ENCODE results near the gene RP2. TPM values are rescaled to one million over a fixed set of nuclear protein-coding genes. Genes with fewer than 3 reads are reported as not detected.

Gene RP2
- total and polyA plus RNA-seq, 11 donors = 1.8 to 9.0 (median 3.6) TPM

- peaks cover 0 to 17% (median 0%) of the 10 kb centered on the region in 12 donors for H3K9me3 ChIP-seq
- intact Hi-C loops (cut with DNase I) = loop anchor here in 1 of 10 donors (5.0 kb wide), 1 partner anchor 46 kb away; no protein-coding TSS in a partner anchor
- H3K27ac ChIP-seq = no peak overlapping the region
- DNase-seq (no peak), ATAC-seq (no peak)
- H3K36me3 ChIP-seq = no peaks in the 10 kb centered on the region
- 57 to 84% (median 59%) methylated on average over 2 of the region's 2 CpGs for WGBS, 4 donors
- peaks cover 0 to 5% (median 0%) of the 10 kb centered on the region in 9 donors for H3K27me3 ChIP-seq
- no peak overlapping the region for H3K4me3 ChIP-seq
- peaks cover 0 to 10% (median 0%) of the 10 kb centered on the region in 12 donors for H3K4me1 ChIP-seq
- TF ChIP-seq CTCF (IDR thresholded peaks at IDR 0.05) = no peak
- no peak for TF ChIP-seq POLR2A (IDR thresholded peaks at IDR 0.05)
Measured at GRCh38 chrX:46916273-46916672, 79.4 kb downstream of the RP2 start.

- Histone ChIP-seq H3K9me3 (peaks cover 0 to 25% (median 0%) of the 10 kb centered on the region in 12 donors), H3K27ac (no peak overlapping the region), H3K27me3 (peaks cover 0 to 5% (median 0%) of the 10 kb centered on the region in 9 donors), H3K4me3 (no peak overlapping the region), H3K36me3 (no peaks in the 10 kb centered on the region), H3K4me1 (peaks cover 0 to 10% (median 0%) of the 10 kb centered on the region in 12 donors)
- TF ChIP-seq CTCF (IDR thresholded peaks at IDR 0.05) (no peak), POLR2A (IDR thresholded peaks at IDR 0.05) (no peak)
- 59 to 100% (median 84%) methylated on average over 1 of the region's 1 CpG for WGBS, 4 donors
- intact Hi-C loops (cut with DNase I) = loop anchor here in 1 of 10 donors (5.0 kb wide), 1 partner anchor 45 kb away; no protein-coding TSS in a partner anchor
- no peak for ATAC-seq
- no peak for DNase-seq
Measured at GRCh38 chrX:46917622-46918021, 80.8 kb downstream of the RP2 start.

- Histone ChIP-seq H3K36me3 (no peaks in the 10 kb centered on the region), H3K4me1 (peaks cover 0 to 10% (median 0%) of the 10 kb centered on the region in 12 donors), H3K27ac (no peak overlapping the region), H3K9me3 (peaks cover 0 to 25% (median 0%) of the 10 kb centered on the region in 12 donors), H3K27me3 (peaks cover 0 to 6% (median 0%) of the 10 kb centered on the region in 9 donors), H3K4me3 (no peak overlapping the region)
- no peak for DNase-seq
- intact Hi-C loops (cut with DNase I) = loop anchor here in 1 of 10 donors (5.0 kb wide), 1 partner anchor 44 kb away; no protein-coding TSS in a partner anchor
- WGBS, 4 donors = 82 to 96% (median 94%) methylated on average over 1 of the region's 1 CpG
- no peak for TF ChIP-seq POLR2A (IDR thresholded peaks at IDR 0.05)
- no peak for TF ChIP-seq CTCF (IDR thresholded peaks at IDR 0.05)
- ATAC-seq = no peak
Measured at GRCh38 chrX:46918434-46918833, 81.6 kb downstream of the RP2 start.

GRCh38 chrX:46920235-46920634 lies 83.4 kb downstream of the RP2 start:
- Histone ChIP-seq H3K27ac (no peak overlapping the region), H3K36me3 (no peaks in the 10 kb centered on the region), H3K27me3 (peaks cover 0 to 20% (median 0%) of the 10 kb centered on the region in 9 donors), H3K9me3 (peaks cover 0 to 25% (median 0%) of the 10 kb centered on the region in 12 donors), H3K4me1 (no peaks in the 10 kb centered on the region), H3K4me3 (no peak overlapping the region)
- ATAC-seq (no peak), DNase-seq (no peak)
- intact Hi-C loops (cut with DNase I) = loop anchor here in 1 of 10 donors (5.0 kb wide), 1 partner anchor 37 kb away; no protein-coding TSS in a partner anchor
- WGBS, 4 donors = 57 to 74% (median 68%) methylated on average over 4 of the region's 4 CpGs
- TF ChIP-seq POLR2A (IDR thresholded peaks at IDR 0.05) (no peak), CTCF (IDR thresholded peaks at IDR 0.05) (no peak)

Data from heart left ventricle (tissue), 16 donors.